Bronchus fibroblast of lung (primary cell): ENCODE data around the gene RFX5. TPM values are rescaled to one million over a fixed set of nuclear protein-coding genes. Genes with fewer than 3 reads are reported as not detected.

Source experiments
- total RNA-seq: library from RNA; depleted of rRNA; stranded (reverse); fragments of >200 nt; gene quantifications from 2 replicates; pipeline ENCODE4 v1.2.3, GENCODE V29; 2015

RFX5 gene
- total RNA-seq: 25.6 and 28.1 TPM in 2 replicates

GRCh38 chr1:151346769-151347522 is at the start of gene RFX5:
Gene RFX5 (minus strand): TSS chr1:151347252. CDS start chr1:151346320, 932 bp downstream.

GRCh38 chr1:151372058-151372934 is 25.2 kb upstream of the RFX5 start, which contains the start of gene SELENBP1:
Gene SELENBP1 (minus strand): TSS chr1:151372705. CDS start chr1:151372641, 64 bp downstream.

GRCh38 chr1:151327223-151327902 is 19.7 kb downstream of the RFX5 start, which contains the start of gene PI4KB:
Gene PI4KB (minus strand): TSS chr1:151327416. CDS start chr1:151316481, 10,935 bp downstream.

Other genes with a start within 250 kb of the RFX5 start
- gene SEMA6C, start 200.6 kb downstream of the RFX5 start, total RNA-seq: 2.0 and 2.1 TPM in 2 replicates
- not detected in 2 replicates for gene TNFAIP8L2, start 190.6 kb downstream of the RFX5 start, total RNA-seq
- 7.0 and 8.2 TPM in 2 replicates for gene LYSMD1, start 181.3 kb downstream of the RFX5 start, total RNA-seq
- 38.7 and 44.0 TPM in 2 replicates for gene SCNM1, start 181.1 kb downstream of the RFX5 start, total RNA-seq
- 0.45 and 0.50 TPM in 2 replicates for gene TMOD4, start 171.3 kb downstream of the RFX5 start, total RNA-seq
- 56.6 and 58.2 TPM in 2 replicates for gene VPS72, start 157.1 kb downstream of the RFX5 start, total RNA-seq
- gene PIP5K1A, start 148.7 kb downstream of the RFX5 start, total RNA-seq: 43.7 and 46.7 TPM in 2 replicates
- gene PSMD4, start 92.5 kb downstream of the RFX5 start, total RNA-seq: 180 and 182 TPM in 2 replicates
- gene ZNF687, start 65.0 kb downstream of the RFX5 start, total RNA-seq: 12.5 and 12.8 TPM in 2 replicates
- gene PI4KB, start 19.8 kb downstream of the RFX5 start, total RNA-seq: 56.3 and 76.1 TPM in 2 replicates
- gene SELENBP1, start 25.5 kb upstream of the RFX5 start, total RNA-seq: 25.9 and 31.4 TPM in 2 replicates
- gene PSMB4, start 52.3 kb upstream of the RFX5 start, total RNA-seq: 333 and 373 TPM in 2 replicates
- 11.6 and 12.8 TPM in 2 replicates for gene POGZ, start 112.2 kb upstream of the RFX5 start, total RNA-seq
- under 0.01 and 0.15 TPM in 2 replicates for gene CGN, start 164.1 kb upstream of the RFX5 start, total RNA-seq
- gene TUFT1, start 193.1 kb upstream of the RFX5 start, total RNA-seq: 7.6 and 10.6 TPM in 2 replicates